ENCODE measurements around the gene KRT13.

Gene KRT13

DNA sequence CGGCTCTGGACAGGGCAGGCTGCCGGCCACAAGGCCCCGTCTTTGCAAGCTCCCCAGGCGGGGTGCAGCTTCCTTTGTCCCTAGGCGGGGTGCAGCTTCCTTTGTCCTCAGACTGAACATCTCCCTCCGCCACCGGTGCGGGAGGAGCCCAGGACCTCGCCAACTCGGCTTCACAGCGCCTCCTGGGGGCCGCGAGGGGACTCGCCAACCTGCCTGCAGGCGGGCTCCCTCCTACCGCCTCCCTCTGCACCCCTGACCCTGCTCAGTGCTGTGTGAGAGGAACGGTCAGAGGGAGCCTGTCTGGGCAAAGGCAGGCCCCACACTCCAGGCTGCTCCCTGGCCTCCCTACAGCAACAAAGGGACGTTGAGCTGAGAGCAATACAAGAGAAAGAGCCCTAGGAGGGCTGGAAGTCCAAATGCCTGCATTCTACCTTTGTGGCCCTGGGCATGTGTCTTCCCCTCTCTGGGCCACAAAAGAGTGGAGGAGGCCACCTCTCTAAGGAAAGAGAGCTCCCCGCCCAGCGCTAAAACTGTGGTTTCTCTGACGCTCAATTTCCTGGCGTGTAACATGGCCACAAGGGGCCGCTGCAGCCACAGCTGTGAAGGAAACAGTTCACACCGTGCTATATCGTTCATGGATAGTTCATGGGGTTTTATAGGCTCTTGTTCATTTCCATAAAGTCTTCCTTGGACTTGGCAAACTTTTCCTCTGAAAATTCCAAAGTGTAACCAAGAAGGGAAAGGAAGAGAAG is 43.6 kb upstream of the KRT13 start:
- Histone ChIP-seq H3K9me3 (ENCODE audit: control insufficient read depth, insufficient read depth, low read length) (no peaks in the 10 kb centered on the region), H3K27ac (ENCODE audit: low read depth, low read length) (no peak overlapping the region), H3K4me2 (ENCODE audit: low read length) (peak overlapping the region; percentile 57), H3K79me2 (ENCODE audit: control insufficient read depth, low read length) (no peaks in the 10 kb centered on the region), H3K36me3 (ENCODE audit: control insufficient read depth, low read length) (no peaks in the 10 kb centered on the region), H3F3A (ENCODE audit: control insufficient read depth, insufficient read depth) (no peaks in the 10 kb centered on the region), H4K20me1 (ENCODE audit: control insufficient read depth, insufficient read depth, low read depth, low read length) (no peaks in the 10 kb centered on the region), H3K4me1 (ENCODE audit: control insufficient read depth, low read length) (peaks cover 5% of the 10 kb centered on the region), H3K4me3 (ENCODE audit: low read length) (0 out of 2 replicates have a peak overlapping the region, but pooled peaks have one; percentile 12), H3K27me3 (ENCODE audit: control insufficient read depth, low read length) (peaks cover 9% of the 10 kb centered on the region; the same call in 1 of the 2 replicates), H3K9me2 (replicated peaks; ENCODE audit: control insufficient read depth, low read length) (no peaks in the 10 kb centered on the region)
- TF ChIP-seq, protein P1, sequence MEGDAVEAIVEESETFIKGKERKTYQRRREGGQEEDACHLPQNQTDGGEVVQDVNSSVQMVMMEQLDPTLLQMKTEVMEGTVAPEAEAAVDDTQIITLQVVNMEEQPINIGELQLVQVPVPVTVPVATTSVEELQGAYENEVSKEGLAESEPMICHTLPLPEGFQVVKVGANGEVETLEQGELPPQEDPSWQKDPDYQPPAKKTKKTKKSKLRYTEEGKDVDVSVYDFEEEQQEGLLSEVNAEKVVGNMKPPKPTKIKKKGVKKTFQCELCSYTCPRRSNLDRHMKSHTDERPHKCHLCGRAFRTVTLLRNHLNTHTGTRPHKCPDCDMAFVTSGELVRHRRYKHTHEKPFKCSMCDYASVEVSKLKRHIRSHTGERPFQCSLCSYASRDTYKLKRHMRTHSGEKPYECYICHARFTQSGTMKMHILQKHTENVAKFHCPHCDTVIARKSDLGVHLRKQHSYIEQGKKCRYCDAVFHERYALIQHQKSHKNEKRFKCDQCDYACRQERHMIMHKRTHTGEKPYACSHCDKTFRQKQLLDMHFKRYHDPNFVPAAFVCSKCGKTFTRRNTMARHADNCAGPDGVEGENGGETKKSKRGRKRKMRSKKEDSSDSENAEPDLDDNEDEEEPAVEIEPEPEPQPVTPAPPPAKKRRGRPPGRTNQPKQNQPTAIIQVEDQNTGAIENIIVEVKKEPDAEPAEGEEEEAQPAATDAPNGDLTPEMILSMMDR (IDR thresholded peaks at IDR 0.05; ENCODE audit: low read depth, low read length, poor library complexity, severe bottlenecking) = peak; percentile 92
- no peak for TF ChIP-seq EZH2phosphoT487 (IDR thresholded peaks at IDR 0.05; ENCODE audit: borderline replicate concordance, low read length)

DNA sequence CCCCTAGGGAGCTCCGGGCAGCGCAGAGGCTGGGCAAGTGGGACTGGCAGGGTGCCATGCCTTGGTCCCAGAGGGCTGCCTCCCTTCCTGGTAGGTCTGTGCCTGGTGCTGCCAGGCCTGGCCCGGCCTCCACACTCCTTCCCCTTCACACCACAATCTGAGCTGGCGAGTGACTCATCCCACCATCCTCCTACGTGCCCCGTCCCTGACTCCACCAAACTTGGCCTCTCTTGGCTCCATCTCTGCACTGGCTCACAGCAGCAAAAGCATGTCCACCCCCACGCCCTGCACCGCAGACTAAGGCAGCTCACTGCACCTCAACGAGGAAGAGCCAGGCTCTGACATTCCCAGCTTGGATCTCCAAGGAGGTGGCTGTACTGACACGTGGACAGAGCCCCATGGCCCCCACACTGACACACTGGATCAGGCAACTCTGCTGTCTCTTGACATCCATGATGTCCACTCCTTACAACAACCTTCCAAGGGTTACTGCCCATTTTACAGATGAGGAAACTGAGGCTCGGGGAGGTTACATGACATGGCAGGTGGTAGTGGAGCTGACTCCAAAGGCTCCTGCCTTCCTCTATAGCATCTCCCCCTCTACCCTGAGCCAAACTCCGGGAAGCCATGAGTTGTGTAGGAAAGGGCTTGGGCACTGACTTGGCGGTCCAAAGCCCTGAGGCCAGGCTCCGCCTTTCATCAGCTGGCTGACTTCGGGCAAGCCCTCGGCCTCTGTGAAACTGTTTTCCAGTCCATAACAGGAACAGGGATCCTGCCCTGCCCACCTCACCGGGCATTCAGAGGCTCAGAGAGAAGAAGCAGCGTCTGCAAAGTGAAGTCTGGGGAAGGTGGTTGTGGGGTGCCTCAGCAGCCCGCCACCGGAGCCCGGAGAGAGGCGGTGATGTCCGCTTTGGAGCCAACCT is 42.8 kb upstream of the KRT13 start:
- Histone ChIP-seq H3K4me1 (ENCODE audit: control insufficient read depth, low read length) (peaks cover 5% of the 10 kb centered on the region), H3K27ac (ENCODE audit: low read depth, low read length) (no peak overlapping the region), H3K4me2 (ENCODE audit: low read length) (no peak overlapping the region), H3K9me3 (ENCODE audit: control insufficient read depth, insufficient read depth, low read length) (no peaks in the 10 kb centered on the region), H3F3A (ENCODE audit: control insufficient read depth, insufficient read depth) (no peaks in the 10 kb centered on the region), H3K79me2 (ENCODE audit: control insufficient read depth, low read length) (no peaks in the 10 kb centered on the region), H3K36me3 (ENCODE audit: control insufficient read depth, low read length) (no peaks in the 10 kb centered on the region), H3K9me2 (replicated peaks; ENCODE audit: control insufficient read depth, low read length) (no peaks in the 10 kb centered on the region), H4K20me1 (ENCODE audit: control insufficient read depth, insufficient read depth, low read depth, low read length) (no peaks in the 10 kb centered on the region), H3K27me3 (ENCODE audit: control insufficient read depth, low read length) (peaks cover 9% of the 10 kb centered on the region; the same call in 1 of the 2 replicates), H3K4me3 (ENCODE audit: low read length) (no peak overlapping the region)
- TF ChIP-seq, protein P1 (IDR thresholded peaks at IDR 0.05; ENCODE audit: low read depth, low read length, poor library complexity, severe bottlenecking) = no peak
- no peak for TF ChIP-seq EZH2phosphoT487 (IDR thresholded peaks at IDR 0.05; ENCODE audit: borderline replicate concordance, low read length)

GRCh38 chr17:41547378-41547841 is 42.0 kb upstream of the KRT13 start:
- Histone ChIP-seq H3K79me2 (ENCODE audit: control insufficient read depth, low read length) (no peaks in the 10 kb centered on the region), H4K20me1 (ENCODE audit: control insufficient read depth, insufficient read depth, low read depth, low read length) (no peaks in the 10 kb centered on the region), H3K4me3 (ENCODE audit: low read length) (no peak overlapping the region), H3K4me1 (ENCODE audit: control insufficient read depth, low read length) (peaks cover 5% of the 10 kb centered on the region), H3K36me3 (ENCODE audit: control insufficient read depth, low read length) (no peaks in the 10 kb centered on the region), H3K27me3 (ENCODE audit: control insufficient read depth, low read length) (peaks cover 4% of the 10 kb centered on the region; the same call in 1 of the 2 replicates), H3K27ac (ENCODE audit: low read depth, low read length) (no peak overlapping the region), H3K4me2 (ENCODE audit: low read length) (no peak overlapping the region), H3F3A (ENCODE audit: control insufficient read depth, insufficient read depth) (no peaks in the 10 kb centered on the region), H3K9me2 (replicated peaks; ENCODE audit: control insufficient read depth, low read length) (no peaks in the 10 kb centered on the region), H3K9me3 (ENCODE audit: control insufficient read depth, insufficient read depth, low read length) (no peaks in the 10 kb centered on the region)
- TF ChIP-seq, protein P1 (IDR thresholded peaks at IDR 0.05; ENCODE audit: low read depth, low read length, poor library complexity, severe bottlenecking) = no peak
- no peak for TF ChIP-seq EZH2phosphoT487 (IDR thresholded peaks at IDR 0.05; ENCODE audit: borderline replicate concordance, low read length)

Measured in DOHH2 (cell line).